Colon (tissue), 2 donors: ENCODE results near the gene PTOV1.
"Not testable (repeated sequence)": the region's sequence is repeated elsewhere in the genome, so short reads cannot be mapped to it uniquely, and the experiment has no call there.

Experiments used
- FAIRE-seq: peaks from 2 replicates; lab custom pipeline; 2012; peaks lifted over from hg19 to GRCh38; lab: Jason Lieb, UNC
- donor health status: control.
- donor health status: control.

The PTOV1 gene

GRCh38 chr19:49817964-49818648, 32.9 kb upstream of the PTOV1 start, which contains the start of gene MED25:
Gene MED25 (plus strand): TSS chr19:49818289. CDS start chr19:49818342, 53 bp downstream.
- no peak for FAIRE-seq

- FAIRE-seq, result no peak
Measured at GRCh38 chr19:49818649-49819370, 32.1 kb upstream of the PTOV1 start.

- FAIRE-seq, result not testable (repeated sequence)
Measured at GRCh38 chr19:49819452-49820115, 31.4 kb upstream of the PTOV1 start.

GRCh38 chr19:49820125-49820524, 30.8 kb upstream of the PTOV1 start:
- FAIRE-seq, result no peak

GRCh38 chr19:49823472-49823871, 27.5 kb upstream of the PTOV1 start:
- no peak for FAIRE-seq

GRCh38 chr19:49824662-49825061, 26.3 kb upstream of the PTOV1 start:
- FAIRE-seq, result no peak

- FAIRE-seq, result no peak
Measured at GRCh38 chr19:49827034-49827433, 23.9 kb upstream of the PTOV1 start.

GRCh38 chr19:49829200-49829599, 21.8 kb upstream of the PTOV1 start:
- FAIRE-seq, result no peak

- FAIRE-seq, result no peak
Measured at GRCh38 chr19:49829721-49830120, 21.2 kb upstream of the PTOV1 start.

GRCh38 chr19:49830766-49831165, 20.2 kb upstream of the PTOV1 start:
- no peak for FAIRE-seq

GRCh38 chr19:49831592-49831991, 19.4 kb upstream of the PTOV1 start:
- no peak for FAIRE-seq

- FAIRE-seq, result no peak
Measured at GRCh38 chr19:49832556-49832955, 18.4 kb upstream of the PTOV1 start.

- no peak for FAIRE-seq
Measured at GRCh38 chr19:49833599-49833998, 17.4 kb upstream of the PTOV1 start.

GRCh38 chr19:49835562-49835961, 15.4 kb upstream of the PTOV1 start:
- FAIRE-seq, result no peak

GRCh38 chr19:49836176-49837008, 14.6 kb upstream of the PTOV1 start:
- no peak for FAIRE-seq

- no peak for FAIRE-seq
Measured at GRCh38 chr19:49837009-49837310, 14.0 kb upstream of the PTOV1 start.

- no peak for FAIRE-seq
Measured at GRCh38 chr19:49837425-49837824, 13.5 kb upstream of the PTOV1 start.

GRCh38 chr19:49838885-49839588, 11.9 kb upstream of the PTOV1 start:
- no peak for FAIRE-seq

GRCh38 chr19:49839713-49840112, 11.2 kb upstream of the PTOV1 start:
- no peak for FAIRE-seq

GRCh38 chr19:49840321-49840720, 10.6 kb upstream of the PTOV1 start:
- no peak for FAIRE-seq

- no peak for FAIRE-seq
Measured at GRCh38 chr19:49840736-49841249, 10.2 kb upstream of the PTOV1 start.

GRCh38 chr19:49843265-49843664, 7.7 kb upstream of the PTOV1 start:
- no peak for FAIRE-seq
